ENCODE measurements around the gene KNDC1. TPM values are rescaled to one million over a fixed set of nuclear protein-coding genes. Genes with fewer than 3 reads are reported as not detected.

The KNDC1 gene
- total and polyA plus RNA-seq, 2 donors (not counting 1 experiment from before 2014, with no cell fraction given): 0.17 to 0.45 TPM

- no peak overlapping the region for H2AFZ ChIP-seq (ENCODE audit: insufficient read depth, low read depth, low read length, poor library complexity, severe bottlenecking)
- Mint-ChIP-seq H3K9me3 (ENCODE audit: insufficient read depth) (no peaks in the 10 kb centered on the region), H3K27me3 (peaks cover 3% of the 10 kb centered on the region), H3K27ac (peak overlapping the region; percentile 32), H3K4me3 (no peak overlapping the region), H3K4me1 (no peaks in the 10 kb centered on the region)
- ChIA-PET CTCF (no interaction called here), POLR2A (no interaction called here)
- H3K27me3 ChIP-seq (replicated peaks in 1 of 4; ENCODE audit: control extremely low read depth in 1 of 4, control insufficient read depth in 3 of 4, insufficient read depth in 4 of 4, low read length in 3 of 4): peaks cover 0 to 4% (median 0%) of the 10 kb centered on the region in 4 experiments
- no peaks in the 10 kb centered on the region for H3K36me3 ChIP-seq (replicated peaks in 1 of 2; ENCODE audit: control extremely low read depth in 1 of 2, control insufficient read depth in 1 of 2, extremely low read depth in 1 of 2, insufficient read depth in 2 of 2, low read length in 1 of 2)
- peaks cover 0 to 10% (median 0%) of the 10 kb centered on the region in 3 donors for H3K9me3 ChIP-seq (ENCODE audit: control extremely low read depth in 1 of 3, control insufficient read depth in 2 of 3, insufficient read depth in 1 of 3, low read length in 2 of 3)
- no peaks in the 10 kb centered on the region for H4K20me1 ChIP-seq (ENCODE audit: control insufficient read depth, insufficient read depth, low read length, poor library complexity, severe bottlenecking)
- DNase-seq: no peak
- TF ChIP-seq EZH2 (IDR thresholded peaks at IDR 0.05; ENCODE audit: borderline replicate concordance, insufficient read depth, low read depth, low read length, poor library complexity, severe bottlenecking) (no peak), CTCF (IDR thresholded peaks at IDR 0.05) (no peak)
- no peak overlapping the region for H3K4me2 ChIP-seq (replicated peaks; ENCODE audit: low read depth, low read length, poor library complexity, severe bottlenecking)
- WGBS (ENCODE audit: insufficient coverage): 87% methylated on average over 23 of the region's 23 CpGs
- no peaks in the 10 kb centered on the region for H3K79me2 ChIP-seq (ENCODE audit: control insufficient read depth, insufficient read depth, low read length)
- H3K4me1 ChIP-seq (ENCODE audit: control insufficient read depth in 2 of 2, insufficient read depth in 2 of 2, low read length in 2 of 2): no peaks in the 10 kb centered on the region
- no peak overlapping the region for H3K9ac ChIP-seq (ENCODE audit: low read length)
- H3K4me3 ChIP-seq (ENCODE audit: control extremely low read depth in 1 of 5, extremely low read depth in 1 of 5, insufficient read depth in 1 of 5, low read depth in 2 of 5, low read length in 4 of 5): no peak overlapping the region
- no peak for ATAC-seq (ENCODE audit: low read depth)
- intact Hi-C loops (cut with micrococcal nuclease): no loop called here
- no peak overlapping the region for H3K27ac ChIP-seq (ENCODE audit: low read length in 2 of 2)
Measured at GRCh38 chr10:133184591-133185244, 24.7 kb downstream of the KNDC1 start.

GRCh38 chr10:133185421-133185820 lies 25.4 kb downstream of the KNDC1 start:
- Mint-ChIP-seq H3K27me3 (peaks cover 3% of the 10 kb centered on the region), H3K27ac (no peak overlapping the region), H3K4me1 (no peaks in the 10 kb centered on the region), H3K9me3 (ENCODE audit: insufficient read depth) (no peaks in the 10 kb centered on the region), H3K4me3 (no peak overlapping the region)
- peaks cover 0 to 4% (median 0%) of the 10 kb centered on the region in 4 experiments for H3K27me3 ChIP-seq (replicated peaks in 1 of 4; ENCODE audit: control extremely low read depth in 1 of 4, control insufficient read depth in 3 of 4, insufficient read depth in 4 of 4, low read length in 3 of 4)
- H2AFZ ChIP-seq (ENCODE audit: insufficient read depth, low read depth, low read length, poor library complexity, severe bottlenecking): no peak overlapping the region
- no peak overlapping the region for H3K27ac ChIP-seq (ENCODE audit: low read length in 2 of 2)
- H3K4me1 ChIP-seq (ENCODE audit: control insufficient read depth in 2 of 2, insufficient read depth in 2 of 2, low read length in 2 of 2): no peaks in the 10 kb centered on the region
- ChIA-PET POLR2A (no interaction called here), CTCF (no interaction called here)
- no peak for ATAC-seq (ENCODE audit: low read depth)
- H4K20me1 ChIP-seq (ENCODE audit: control insufficient read depth, insufficient read depth, low read length, poor library complexity, severe bottlenecking): no peaks in the 10 kb centered on the region
- no peak for DNase-seq
- intact Hi-C loops (cut with micrococcal nuclease): no loop called here
- H3K4me3 ChIP-seq (ENCODE audit: control extremely low read depth in 1 of 5, extremely low read depth in 1 of 5, insufficient read depth in 1 of 5, low read depth in 2 of 5, low read length in 4 of 5): no peak overlapping the region
- no peaks in the 10 kb centered on the region for H3K36me3 ChIP-seq (replicated peaks in 1 of 2; ENCODE audit: control extremely low read depth in 1 of 2, control insufficient read depth in 1 of 2, extremely low read depth in 1 of 2, insufficient read depth in 2 of 2, low read length in 1 of 2)
- no peak overlapping the region for H3K4me2 ChIP-seq (replicated peaks; ENCODE audit: low read depth, low read length, poor library complexity, severe bottlenecking)
- TF ChIP-seq EZH2 (IDR thresholded peaks at IDR 0.05; ENCODE audit: borderline replicate concordance, insufficient read depth, low read depth, low read length, poor library complexity, severe bottlenecking) (no peak), CTCF (IDR thresholded peaks at IDR 0.05) (no peak)
- 79% methylated on average over 10 of the region's 11 CpGs for WGBS (ENCODE audit: insufficient coverage)
- H3K9me3 ChIP-seq (ENCODE audit: control extremely low read depth in 1 of 3, control insufficient read depth in 2 of 3, insufficient read depth in 1 of 3, low read length in 2 of 3): peaks cover 0 to 10% (median 0%) of the 10 kb centered on the region in 3 donors
- H3K79me2 ChIP-seq (ENCODE audit: control insufficient read depth, insufficient read depth, low read length): no peaks in the 10 kb centered on the region
- no peak overlapping the region for H3K9ac ChIP-seq (ENCODE audit: low read length)
